ENCODE results near the gene SRD5A1.
A peak's percentile ranks its signal among the peaks of the same experiment; 100 is the strongest.

The SRD5A1 gene

DNA sequence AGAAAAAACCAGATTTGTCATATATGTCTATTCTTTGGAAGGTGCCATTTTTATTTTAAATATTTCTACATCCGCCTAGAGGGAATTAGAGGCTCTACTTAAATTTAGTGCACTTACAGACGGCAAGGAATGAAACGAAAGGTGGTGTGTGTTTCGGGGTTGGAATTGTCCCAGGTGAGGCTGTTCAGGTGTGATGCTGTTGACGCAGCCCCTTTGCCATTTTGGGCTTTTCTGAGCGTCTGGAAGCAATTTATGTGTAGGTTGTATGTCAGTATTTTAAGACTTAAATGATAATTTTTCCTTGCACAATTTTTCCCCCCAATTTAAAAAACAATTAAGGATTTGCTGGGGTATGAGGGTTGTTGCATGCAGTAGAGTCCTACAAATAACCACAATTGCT is 82.0 kb downstream of the SRD5A1 start:
- Histone ChIP-seq H3K4me2 (ENCODE audit: low read length) (peak overlapping the region; percentile 75), H2AK5ac (ENCODE audit: low read length) (no peak overlapping the region), H3K79me1 (ENCODE audit: low read length) (peaks cover 34% of the 10 kb centered on the region), H3K18ac (ENCODE audit: low read length) (no peak overlapping the region), H2BK15ac (replicated peaks; ENCODE audit: low read depth) (no peak overlapping the region), H2BK120ac (ENCODE audit: low read depth, low read length) (no peak overlapping the region), H4K8ac (ENCODE audit: low read depth, low read length) (no peak overlapping the region), H3K27me3 (ENCODE audit: insufficient read depth, low read length, poor library complexity) (no peaks in the 10 kb centered on the region), H3K4me1 (ENCODE audit: control insufficient read depth, low read depth, low read length) (peaks cover 12% of the 10 kb centered on the region), H3K79me2 (ENCODE audit: control insufficient read depth, insufficient read depth, low read length) (peaks cover 57% of the 10 kb centered on the region), H4K5ac (ENCODE audit: low read length) (no peak overlapping the region), H3K9ac (ENCODE audit: low read length) (peak overlapping the region; percentile 57), H3K4me3 (ENCODE audit: low read length) (peak overlapping the region; percentile 39), H3K4ac (ENCODE audit: low read depth, low read length) (no peak overlapping the region), H2BK5ac (ENCODE audit: low read length) (no peak overlapping the region), H3K36me3 (ENCODE audit: control insufficient read depth, insufficient read depth, low read length) (no peaks in the 10 kb centered on the region), H3K23ac (ENCODE audit: low read length) (no peak overlapping the region), H3K27ac (ENCODE audit: low read depth, low read length) (no peak overlapping the region), H3K56ac (ENCODE audit: low read length) (no peak overlapping the region)
- no peak for DNase-seq
- no CpG with 5 or more reads among the region's 6 CpGs for WGBS (ENCODE audit: extremely low coverage, insufficient coverage, low lambda C conversion rate)

DNA sequence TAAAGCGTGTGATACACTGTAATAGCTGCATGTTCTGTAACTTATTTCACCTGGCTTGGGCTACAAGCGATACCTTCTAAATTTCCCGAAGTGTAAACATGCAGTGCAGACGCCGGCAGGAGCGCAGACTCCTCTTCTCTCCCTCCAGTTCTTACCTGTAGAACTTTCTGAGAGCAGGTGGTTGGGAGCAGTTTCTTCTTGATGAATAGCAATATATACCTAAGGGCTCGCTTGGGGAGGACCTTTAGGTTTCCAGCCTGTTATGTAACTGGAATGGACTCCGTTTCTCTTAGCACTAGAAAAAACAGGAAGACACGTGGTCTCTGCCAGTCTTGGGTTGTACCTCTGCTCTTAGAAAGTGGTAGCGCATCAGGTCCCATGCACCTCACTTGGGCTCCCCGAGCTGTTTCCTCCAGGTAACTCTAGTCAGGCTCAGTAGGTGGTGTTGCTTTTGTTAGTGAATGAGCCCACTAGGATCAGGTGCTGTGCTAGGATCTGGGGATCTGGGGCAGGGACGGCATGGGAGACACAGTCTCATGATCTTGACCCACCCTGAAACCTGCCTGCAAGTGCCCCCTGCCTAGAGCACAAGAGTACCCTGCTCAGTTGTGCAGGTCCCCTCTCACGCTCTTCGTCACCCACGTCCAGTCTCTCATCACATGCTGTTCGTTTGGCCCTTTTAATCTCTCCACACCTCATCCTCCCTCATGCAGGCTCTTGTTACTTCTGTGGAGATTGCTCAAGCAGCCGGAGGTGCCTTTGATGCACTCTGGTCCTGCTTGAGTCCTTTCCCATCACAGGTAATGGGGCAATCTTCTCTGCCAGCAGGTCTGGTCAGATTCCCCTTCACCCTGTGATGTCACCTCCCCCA is 82.8 kb downstream of the SRD5A1 start:
- no peak overlapping the region for H2AK5ac ChIP-seq (ENCODE audit: low read length)
- H3K27ac ChIP-seq (ENCODE audit: low read depth, low read length), result no peak overlapping the region
- WGBS (ENCODE audit: extremely low coverage, insufficient coverage, low lambda C conversion rate), result no CpG with 5 or more reads among the region's 17 CpGs
- no peak overlapping the region for H4K8ac ChIP-seq (ENCODE audit: low read depth, low read length)
- H3K79me2 ChIP-seq (ENCODE audit: control insufficient read depth, insufficient read depth, low read length), result peaks cover 63% of the 10 kb centered on the region
- H2BK15ac ChIP-seq (replicated peaks; ENCODE audit: low read depth), result no peak overlapping the region
- peak overlapping the region; percentile 64 for H3K56ac ChIP-seq (ENCODE audit: low read length)
- no peak overlapping the region for H3K18ac ChIP-seq (ENCODE audit: low read length)
- no peak overlapping the region for H2BK5ac ChIP-seq (ENCODE audit: low read length)
- no peaks in the 10 kb centered on the region for H3K36me3 ChIP-seq (ENCODE audit: control insufficient read depth, insufficient read depth, low read length)
- no peak for DNase-seq
- peaks cover 36% of the 10 kb centered on the region for H3K79me1 ChIP-seq (ENCODE audit: low read length)
- peak overlapping the region; percentile 75 for H3K4me2 ChIP-seq (ENCODE audit: low read length)
- no peak overlapping the region for H3K4ac ChIP-seq (ENCODE audit: low read depth, low read length)
- H2BK120ac ChIP-seq (ENCODE audit: low read depth, low read length), result no peak overlapping the region
- H3K4me3 ChIP-seq (ENCODE audit: low read length), result peak overlapping the region; percentile 11
- H3K27me3 ChIP-seq (ENCODE audit: insufficient read depth, low read length, poor library complexity), result no peaks in the 10 kb centered on the region
- H3K9ac ChIP-seq (ENCODE audit: low read length), result peak overlapping the region; percentile 57
- peaks cover 12% of the 10 kb centered on the region for H3K4me1 ChIP-seq (ENCODE audit: control insufficient read depth, low read depth, low read length)
- H4K5ac ChIP-seq (ENCODE audit: low read length), result no peak overlapping the region
- H3K23ac ChIP-seq (ENCODE audit: low read length), result peak overlapping the region; percentile 85

DNA sequence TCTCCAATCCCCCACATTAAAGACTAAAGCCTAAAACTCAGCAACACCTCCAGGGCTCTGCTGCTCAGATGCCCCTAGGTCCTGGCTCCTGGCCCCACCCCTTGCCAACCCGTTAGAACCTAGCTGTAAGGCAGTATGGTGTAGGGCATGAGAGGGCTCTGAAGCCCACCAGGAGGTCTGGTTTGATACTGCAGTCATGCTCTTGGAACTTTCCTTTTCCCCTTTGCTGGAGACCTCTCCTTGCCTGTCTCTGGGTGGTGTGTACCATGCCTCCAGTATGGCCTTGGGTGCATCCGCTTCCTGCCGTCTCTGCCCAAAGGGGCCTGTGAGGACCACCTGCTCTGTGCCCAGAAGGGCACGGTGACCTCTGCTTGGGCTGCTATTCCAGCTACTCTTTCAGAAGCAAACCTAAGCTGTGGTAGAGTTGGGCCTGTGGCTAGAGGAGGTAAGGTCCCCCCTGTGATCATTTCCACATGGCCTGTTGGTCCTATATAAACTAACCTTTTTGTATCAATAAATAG is 83.4 kb downstream of the SRD5A1 start:
- WGBS (ENCODE audit: extremely low coverage, insufficient coverage, low lambda C conversion rate), result no CpG with 5 or more reads among the region's 4 CpGs

DNA sequence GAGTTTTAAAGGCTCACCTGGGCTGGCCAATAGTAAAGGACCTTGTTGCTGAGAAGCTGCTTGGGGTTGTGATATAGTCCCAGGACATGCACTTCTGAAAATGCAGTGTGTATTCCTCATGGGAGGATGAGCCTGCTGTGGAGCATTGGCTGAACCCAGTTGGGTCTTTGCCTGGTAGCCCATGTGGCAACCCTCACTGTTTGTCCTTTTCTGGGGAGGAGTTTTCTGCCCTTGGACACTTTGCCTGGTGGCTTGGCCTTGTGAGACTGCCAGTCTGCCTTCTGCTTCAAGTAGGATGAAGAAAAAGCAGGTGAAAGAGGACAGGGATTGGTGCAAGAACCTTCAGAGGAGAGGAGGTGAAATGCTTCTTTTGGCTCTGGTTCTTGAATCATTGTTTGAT is 84.0 kb downstream of the SRD5A1 start:
- no peak overlapping the region for H2BK120ac ChIP-seq (ENCODE audit: low read depth, low read length)
- no peak overlapping the region for H3K9ac ChIP-seq (ENCODE audit: low read length)
- H3K36me3 ChIP-seq (ENCODE audit: control insufficient read depth, insufficient read depth, low read length), result no peaks in the 10 kb centered on the region
- H3K4me1 ChIP-seq (ENCODE audit: control insufficient read depth, low read depth, low read length), result peaks cover 8% of the 10 kb centered on the region
- H3K4me3 ChIP-seq (ENCODE audit: low read length), result no peak overlapping the region
- no peak overlapping the region for H3K27ac ChIP-seq (ENCODE audit: low read depth, low read length)
- no peak overlapping the region for H2BK5ac ChIP-seq (ENCODE audit: low read length)
- H4K8ac ChIP-seq (ENCODE audit: low read depth, low read length), result no peak overlapping the region
- no peak overlapping the region for H2AK5ac ChIP-seq (ENCODE audit: low read length)
- peaks cover 40% of the 10 kb centered on the region for H3K79me1 ChIP-seq (ENCODE audit: low read length)
- no peaks in the 10 kb centered on the region for H3K27me3 ChIP-seq (ENCODE audit: insufficient read depth, low read length, poor library complexity)
- H3K4me2 ChIP-seq (ENCODE audit: low read length), result peak overlapping the region; percentile 3
- no peak overlapping the region for H2BK15ac ChIP-seq (replicated peaks; ENCODE audit: low read depth)
- H3K23ac ChIP-seq (ENCODE audit: low read length), result peak overlapping the region; percentile 56
- H3K4ac ChIP-seq (ENCODE audit: low read depth, low read length), result no peak overlapping the region
- H3K56ac ChIP-seq (ENCODE audit: low read length), result no peak overlapping the region
- H3K18ac ChIP-seq (ENCODE audit: low read length), result no peak overlapping the region
- no peak overlapping the region for H4K5ac ChIP-seq (ENCODE audit: low read length)
- no peak for DNase-seq
- H3K79me2 ChIP-seq (ENCODE audit: control insufficient read depth, insufficient read depth, low read length), result peaks cover 73% of the 10 kb centered on the region

More for the DNA sequence above, 83.4 kb downstream of the SRD5A1 start:
- no peak overlapping the region for H3K4me2 ChIP-seq (ENCODE audit: low read length)
- no peak overlapping the region for H2BK5ac ChIP-seq (ENCODE audit: low read length)
- peaks cover 36% of the 10 kb centered on the region for H3K79me1 ChIP-seq (ENCODE audit: low read length)
- no peak overlapping the region for H3K56ac ChIP-seq (ENCODE audit: low read length)
- peaks cover 11% of the 10 kb centered on the region for H3K4me1 ChIP-seq (ENCODE audit: control insufficient read depth, low read depth, low read length)
- H3K27ac ChIP-seq (ENCODE audit: low read depth, low read length), result no peak overlapping the region
- H2AK5ac ChIP-seq (ENCODE audit: low read length), result no peak overlapping the region
- H3K23ac ChIP-seq (ENCODE audit: low read length), result no peak overlapping the region
- no peak overlapping the region for H3K9ac ChIP-seq (ENCODE audit: low read length)
- DNase-seq, result no peak
- no peaks in the 10 kb centered on the region for H3K27me3 ChIP-seq (ENCODE audit: insufficient read depth, low read length, poor library complexity)
- no peak overlapping the region for H2BK120ac ChIP-seq (ENCODE audit: low read depth, low read length)
- no peaks in the 10 kb centered on the region for H3K36me3 ChIP-seq (ENCODE audit: control insufficient read depth, insufficient read depth, low read length)
- no peak overlapping the region for H3K4ac ChIP-seq (ENCODE audit: low read depth, low read length)
- H3K79me2 ChIP-seq (ENCODE audit: control insufficient read depth, insufficient read depth, low read length), result peaks cover 67% of the 10 kb centered on the region
- no peak overlapping the region for H4K8ac ChIP-seq (ENCODE audit: low read depth, low read length)
- H3K18ac ChIP-seq (ENCODE audit: low read length), result no peak overlapping the region
- no peak overlapping the region for H4K5ac ChIP-seq (ENCODE audit: low read length)
- no peak overlapping the region for H3K4me3 ChIP-seq (ENCODE audit: low read length)
- H2BK15ac ChIP-seq (replicated peaks; ENCODE audit: low read depth), result no peak overlapping the region

DNA sequence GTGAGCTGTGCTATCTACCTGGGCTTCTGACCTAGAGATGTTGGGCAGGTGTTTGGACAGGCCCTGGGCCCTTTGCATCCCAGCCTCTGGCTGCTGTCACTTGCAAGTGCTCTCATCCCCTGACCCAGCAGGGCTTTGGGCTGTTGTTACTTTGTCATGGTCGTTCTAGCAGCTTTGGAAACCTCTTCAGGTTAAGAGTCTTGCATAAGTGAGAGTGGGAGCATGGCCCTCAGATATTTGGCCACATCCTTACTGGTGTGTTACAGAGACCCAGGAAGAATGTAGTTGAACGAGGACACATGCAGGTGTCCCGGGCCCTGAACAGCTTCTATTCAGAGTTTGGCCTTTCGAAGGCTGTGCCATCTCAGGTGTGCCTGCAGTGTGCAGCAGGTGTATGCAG is 84.4 kb downstream of the SRD5A1 start:
- Histone ChIP-seq H3K9ac (ENCODE audit: low read length) (no peak overlapping the region), H3K4me3 (ENCODE audit: low read length) (no peak overlapping the region), H3K23ac (ENCODE audit: low read length) (no peak overlapping the region), H3K27ac (ENCODE audit: low read depth, low read length) (no peak overlapping the region), H3K4ac (ENCODE audit: low read depth, low read length) (no peak overlapping the region), H3K18ac (ENCODE audit: low read length) (no peak overlapping the region), H2BK15ac (replicated peaks; ENCODE audit: low read depth) (no peak overlapping the region), H3K4me1 (ENCODE audit: control insufficient read depth, low read depth, low read length) (peaks cover 8% of the 10 kb centered on the region), H3K79me2 (ENCODE audit: control insufficient read depth, insufficient read depth, low read length) (peaks cover 75% of the 10 kb centered on the region), H2BK5ac (ENCODE audit: low read length) (no peak overlapping the region), H3K79me1 (ENCODE audit: low read length) (peaks cover 41% of the 10 kb centered on the region), H4K8ac (ENCODE audit: low read depth, low read length) (no peak overlapping the region), H3K36me3 (ENCODE audit: control insufficient read depth, insufficient read depth, low read length) (no peaks in the 10 kb centered on the region), H4K5ac (ENCODE audit: low read length) (no peak overlapping the region), H2BK120ac (ENCODE audit: low read depth, low read length) (no peak overlapping the region), H3K56ac (ENCODE audit: low read length) (no peak overlapping the region), H2AK5ac (ENCODE audit: low read length) (no peak overlapping the region), H3K4me2 (ENCODE audit: low read length) (no peak overlapping the region), H3K27me3 (ENCODE audit: insufficient read depth, low read length, poor library complexity) (no peaks in the 10 kb centered on the region)
- DNase-seq, result no peak
- WGBS (ENCODE audit: extremely low coverage, insufficient coverage, low lambda C conversion rate), result no CpG with 5 or more reads among the region's 4 CpGs
